Measurements from ENCODE around the gene SLC25A5. TPM values are rescaled to one million over a fixed set of nuclear protein-coding genes. Genes with fewer than 3 reads are reported as not detected.
"Not testable (repeated sequence)": the region's sequence is repeated elsewhere in the genome, so short reads cannot be mapped to it uniquely, and the experiment has no call there.

Gene SLC25A5
- polyA plus RNA-seq (ENCODE audit: insufficient read length in 12 of 12): 100 to 1,000 TPM in 11 of 12 donors, not detected in 1; 120 to 193 (median 153) TPM
- long read RNA-seq, donor 1, transcript SLC25A5-203 (2 exons, 433 nt): minor isoform, 131 of 587 reads
- long read RNA-seq, donor 1, transcript SLC25A5-201 (4 exons, 1,274 nt): major isoform, 210 of 587 reads
- long read RNA-seq, donor 1, partial matches to known transcripts: 246 of 587 reads
- long read RNA-seq, donor 1, other reads (novel, unspliced or antisense): 0 of 587 reads
- long read RNA-seq, donor 2, transcript SLC25A5-203 (2 exons, 433 nt): minor isoform, 43 of 236 reads
- long read RNA-seq, donor 2, transcript SLC25A5-201 (4 exons, 1,274 nt): major isoform, 119 of 236 reads
- long read RNA-seq, donor 2, partial matches to known transcripts: 74 of 236 reads
- long read RNA-seq, donor 2, other reads (novel, unspliced or antisense): 0 of 236 reads
- long read RNA-seq, donor 3, transcript SLC25A5-203 (2 exons, 433 nt): minor isoform, 35 of 138 reads
- long read RNA-seq, donor 3, transcript SLC25A5-201 (4 exons, 1,274 nt): major isoform, 64 of 138 reads
- long read RNA-seq, donor 3, partial matches to known transcripts: 39 of 138 reads
- long read RNA-seq, donor 3, other reads (novel, unspliced or antisense): 0 of 138 reads
- long read RNA-seq, donor 4, transcript SLC25A5-203 (2 exons, 433 nt): major isoform, 31 of 81 reads
- long read RNA-seq, donor 4, transcript SLC25A5-201 (4 exons, 1,274 nt): minor isoform, 28 of 81 reads
- long read RNA-seq, donor 4, partial matches to known transcripts: 22 of 81 reads
- long read RNA-seq, donor 4, other reads (novel, unspliced or antisense): 0 of 81 reads
- long read RNA-seq, donor 5, transcript SLC25A5-203 (2 exons, 433 nt): minor isoform, 32 of 264 reads
- long read RNA-seq, donor 5, transcript SLC25A5-201 (4 exons, 1,274 nt): major isoform, 127 of 264 reads
- long read RNA-seq, donor 5, partial matches to known transcripts: 104 of 264 reads
- long read RNA-seq, donor 5, other reads (novel, unspliced or antisense): 0 of 264 reads
- long read RNA-seq, donor 6, transcript SLC25A5-203 (2 exons, 433 nt): minor isoform, 45 of 160 reads
- long read RNA-seq, donor 6, transcript SLC25A5-201 (4 exons, 1,274 nt): major isoform, 58 of 160 reads
- long read RNA-seq, donor 6, partial matches to known transcripts: 57 of 160 reads
- long read RNA-seq, donor 6, other reads (novel, unspliced or antisense): 0 of 160 reads
- long read RNA-seq, donor 7, transcript SLC25A5-201 (4 exons, 1,274 nt): major isoform, 46 of 100 reads
- long read RNA-seq, donor 7, transcript SLC25A5-203 (2 exons, 433 nt): minor isoform, 35 of 100 reads
- long read RNA-seq, donor 7, partial matches to known transcripts: 19 of 100 reads
- long read RNA-seq, donor 7, other reads (novel, unspliced or antisense): 0 of 100 reads
- long read RNA-seq, donor 8, transcript SLC25A5-201 (4 exons, 1,274 nt): major isoform, 129 of 302 reads
- long read RNA-seq, donor 8, transcript SLC25A5-203 (2 exons, 433 nt): minor isoform, 53 of 302 reads
- long read RNA-seq, donor 8, partial matches to known transcripts: 120 of 302 reads
- long read RNA-seq, donor 8, other reads (novel, unspliced or antisense): 0 of 302 reads
- long read RNA-seq, donor 9, transcript SLC25A5-203 (2 exons, 433 nt): minor isoform, 44 of 135 reads
- long read RNA-seq, donor 9, transcript SLC25A5-201 (4 exons, 1,274 nt): major isoform, 49 of 135 reads
- long read RNA-seq, donor 9, partial matches to known transcripts: 42 of 135 reads
- long read RNA-seq, donor 9, other reads (novel, unspliced or antisense): 0 of 135 reads
- long read RNA-seq, donor 10, transcript SLC25A5-203 (2 exons, 433 nt): minor isoform, 33 of 171 reads
- long read RNA-seq, donor 10, transcript SLC25A5-201 (4 exons, 1,274 nt): major isoform, 65 of 171 reads
- long read RNA-seq, donor 10, partial matches to known transcripts: 73 of 171 reads
- long read RNA-seq, donor 10, other reads (novel, unspliced or antisense): 0 of 171 reads
- long read RNA-seq, donor 11, transcript SLC25A5-203 (2 exons, 433 nt): minor isoform, 70 of 293 reads
- long read RNA-seq, donor 11, transcript SLC25A5-201 (4 exons, 1,274 nt): major isoform, 125 of 293 reads
- long read RNA-seq, donor 11, partial matches to known transcripts: 93 of 293 reads
- long read RNA-seq, donor 11, other reads (novel, unspliced or antisense): 5 of 293 reads

- peak; percentile 70 for DNase-seq
Measured at GRCh38 chrX:119467842-119468550, at the start of gene SLC25A5. SLC25A5 (plus strand) TSS chrX:119468444; CDS start chrX:119468516, 72 bp downstream.

GRCh38 chrX:119419146-119419545 is 49.1 kb upstream of the SLC25A5 start:
- DNase-seq: no peak

- no peak for DNase-seq
Measured at GRCh38 chrX:119419898-119420297, 48.3 kb upstream of the SLC25A5 start.

DNA sequence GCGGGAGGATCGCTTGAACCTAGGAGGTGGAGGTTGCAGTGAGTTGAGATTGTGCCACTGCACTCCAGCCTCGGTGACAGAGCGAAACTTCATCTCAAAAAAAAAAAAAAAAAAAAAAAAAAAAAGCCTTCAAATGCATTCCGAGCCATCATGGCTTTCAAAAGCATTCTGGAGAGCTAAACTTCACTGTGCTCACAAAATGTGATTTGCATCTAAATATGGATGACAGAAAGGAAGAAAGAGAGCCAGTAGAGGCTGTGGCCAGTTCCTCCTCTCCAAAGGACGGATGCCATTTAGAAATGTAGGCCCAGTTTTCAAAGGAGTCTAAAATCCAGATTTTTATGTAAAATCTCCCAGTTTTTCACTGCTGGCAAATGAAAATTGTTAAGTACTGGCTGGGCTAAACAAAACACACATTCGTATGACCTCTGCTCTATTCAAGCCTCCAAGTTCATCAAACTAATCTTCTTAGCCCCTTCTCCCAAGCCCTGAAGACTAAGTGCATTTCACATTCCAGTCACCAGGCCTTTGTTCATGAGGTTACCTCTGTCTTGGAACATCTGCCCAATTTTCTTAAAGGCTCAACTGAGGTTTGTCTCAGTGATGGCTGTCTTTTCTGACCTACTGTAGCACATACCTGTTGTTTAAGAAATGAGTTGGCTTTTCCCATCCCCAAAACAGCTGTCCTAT is 47.1 kb upstream of the SLC25A5 start:
- no peak for DNase-seq

GRCh38 chrX:119423631-119424030 is 44.6 kb upstream of the SLC25A5 start:
- no peak for DNase-seq

DNA sequence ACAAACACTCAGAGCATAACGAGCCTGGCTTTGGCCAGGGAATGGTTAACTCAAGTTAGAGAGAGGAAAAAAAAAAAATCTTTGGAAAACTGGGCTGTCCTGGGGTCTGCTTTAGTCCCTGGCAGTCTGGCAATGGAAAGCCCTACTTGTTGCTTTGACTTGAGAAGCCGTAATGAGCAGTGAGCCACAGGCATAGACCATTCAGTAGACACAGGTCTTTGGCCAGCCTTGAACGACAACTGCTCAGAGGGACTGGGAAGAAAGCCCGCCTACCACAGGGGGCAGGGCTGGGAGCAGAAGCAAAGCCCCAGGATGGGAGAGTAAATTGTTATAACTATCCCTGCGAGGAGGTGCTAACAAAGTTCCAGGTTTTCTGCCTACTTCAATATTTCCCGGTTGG is 43.2 kb upstream of the SLC25A5 start:
- DNase-seq: no peak

- DNase-seq: no peak
Measured at GRCh38 chrX:119427024-119427794, 41.0 kb upstream of the SLC25A5 start.

- DNase-seq: no peak
Measured at GRCh38 chrX:119427795-119428185, 40.5 kb upstream of the SLC25A5 start.

GRCh38 chrX:119429471-119429870 is 38.8 kb upstream of the SLC25A5 start:
- DNase-seq: no peak

DNA sequence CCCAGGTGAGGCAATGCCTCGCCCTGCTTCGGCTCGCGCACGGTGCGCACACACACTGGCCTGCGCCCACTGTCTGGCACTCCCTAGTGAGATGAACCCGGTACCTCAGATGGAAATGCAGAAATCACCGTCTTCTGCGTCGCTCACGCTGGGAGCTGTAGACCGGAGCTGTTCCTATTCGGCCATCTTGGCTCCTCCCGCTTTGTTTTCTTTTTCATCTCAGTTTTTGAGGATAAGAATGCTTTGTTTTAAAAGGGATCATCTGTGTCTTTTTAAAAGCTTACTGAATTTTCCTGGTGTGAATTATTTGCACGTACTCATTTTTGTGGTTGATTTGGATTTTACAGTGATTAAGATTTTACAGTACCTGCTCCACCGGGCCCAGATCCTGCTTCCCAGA is 26.9 kb upstream of the SLC25A5 start:
- not testable (repeated sequence) for DNase-seq

DNA sequence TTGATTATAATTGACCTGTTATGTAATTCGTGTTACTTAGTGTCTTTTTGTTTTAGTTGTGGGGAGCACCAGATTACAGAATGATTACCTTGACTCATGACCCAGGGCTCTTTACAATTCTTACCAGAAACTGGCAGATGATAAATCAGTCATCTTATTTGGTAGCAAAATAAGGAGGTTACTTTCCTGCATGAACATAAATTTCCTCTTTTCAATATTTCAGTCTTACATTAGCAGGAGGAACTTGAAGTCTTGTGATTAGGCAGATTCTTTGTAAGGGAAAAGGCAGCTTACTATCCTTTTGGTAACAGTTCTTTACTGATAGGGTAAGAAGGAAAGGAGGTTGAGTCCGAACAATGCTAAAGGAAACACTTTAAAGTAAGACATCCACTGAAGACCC is 26.0 kb upstream of the SLC25A5 start:
- no peak for DNase-seq

DNA sequence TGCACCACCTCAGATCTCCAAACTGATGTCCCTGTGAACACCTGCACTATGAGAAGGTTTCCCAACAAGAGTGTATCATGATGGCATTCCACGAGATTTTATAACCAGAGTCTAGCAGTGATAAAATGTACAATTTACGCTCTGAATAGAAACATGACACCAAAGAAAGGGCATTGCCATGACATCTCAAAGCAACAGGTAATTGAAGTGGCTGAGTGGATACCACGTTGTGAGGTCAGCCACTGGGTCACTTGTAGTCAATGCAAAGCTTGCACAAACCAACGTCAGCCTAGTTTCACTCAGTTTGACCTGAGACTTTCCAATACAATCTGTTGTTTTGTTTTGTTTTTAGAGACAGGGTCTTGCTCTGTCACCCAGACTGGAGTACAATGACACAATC is 15.0 kb upstream of the SLC25A5 start:
- DNase-seq: no peak

GRCh38 chrX:119455264-119455663 is 13.0 kb upstream of the SLC25A5 start:
- DNase-seq: no peak

- no peak for DNase-seq
Measured at GRCh38 chrX:119459181-119459580, 9.1 kb upstream of the SLC25A5 start.

- no peak for DNase-seq
Measured at GRCh38 chrX:119465555-119465954, 2.7 kb upstream of the SLC25A5 start.

- DNase-seq: no peak
Measured at GRCh38 chrX:119466970-119467369, 1.3 kb upstream of the SLC25A5 start.

- DNase-seq: no peak
Measured at GRCh38 chrX:119467433-119467832, 811 bp upstream of the SLC25A5 start.
